Activated T-helper 1 cell treated with anti-CD3 and anti-CD28 coated beads, Interleukin-2, amount 50 U/mL, for 16 hours (primary cell): Measurements from ENCODE around the gene PTH1R.

Source experiments
- DNase-seq, 2 donors: peaks; one replicate each; pipeline ENCODE4 v3.0.0-alpha.2; 2020; ENCODE audit warnings: low read depth in 1 of 2, low spot score in 1 of 2

Gene PTH1R

GRCh38 chr3:46877406-46878125 is at the start of gene PTH1R:
Gene PTH1R (plus strand): TSS chr3:46877721. CDS start chr3:46883560, 5,839 bp downstream.
- no peak for DNase-seq

DNA sequence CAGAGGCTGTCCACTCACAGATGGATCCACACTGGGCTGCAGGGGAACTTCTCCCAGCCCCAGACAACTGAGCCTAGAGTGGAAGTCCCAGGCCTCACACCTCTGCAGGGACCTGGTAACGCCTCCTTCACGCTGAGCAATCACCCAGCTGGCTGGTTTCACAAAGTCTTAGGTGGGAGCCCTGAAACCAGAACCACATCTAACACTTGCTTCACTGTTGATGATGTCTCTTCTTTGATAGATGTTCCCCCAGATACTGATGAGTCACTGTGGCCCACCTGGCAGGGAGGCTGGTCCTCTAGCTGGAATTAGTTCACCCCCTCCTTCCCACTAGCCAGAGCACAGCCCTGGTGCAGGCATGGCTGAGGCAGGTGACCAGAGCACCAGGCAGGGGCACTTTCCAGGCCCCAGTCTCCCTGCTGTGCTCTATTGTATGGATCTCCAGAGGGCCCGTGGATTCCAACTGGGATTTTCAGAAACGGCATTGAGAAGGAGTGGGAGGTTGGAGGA is 47.8 kb upstream of the PTH1R start:
- DNase-seq: no peak

DNA sequence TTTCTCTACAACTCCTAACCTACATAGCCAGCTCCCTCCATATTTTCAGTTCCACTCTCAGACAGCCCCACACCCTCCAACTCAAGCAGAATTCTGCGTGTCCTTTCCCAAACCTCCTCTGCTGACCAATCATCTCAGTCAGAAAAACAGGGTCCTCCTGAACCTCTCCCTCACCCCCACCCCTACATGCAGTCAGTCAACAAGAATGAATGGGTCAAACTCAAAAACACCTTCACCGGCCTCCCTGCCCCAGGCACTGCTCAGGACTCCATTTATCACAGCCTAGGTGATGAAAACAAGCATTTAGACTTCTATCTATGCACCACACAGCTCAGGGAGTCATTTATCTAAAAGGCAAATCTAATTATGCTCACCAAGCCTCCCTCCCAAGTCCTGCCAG is 46.7 kb upstream of the PTH1R start:
- no peak for DNase-seq

DNA sequence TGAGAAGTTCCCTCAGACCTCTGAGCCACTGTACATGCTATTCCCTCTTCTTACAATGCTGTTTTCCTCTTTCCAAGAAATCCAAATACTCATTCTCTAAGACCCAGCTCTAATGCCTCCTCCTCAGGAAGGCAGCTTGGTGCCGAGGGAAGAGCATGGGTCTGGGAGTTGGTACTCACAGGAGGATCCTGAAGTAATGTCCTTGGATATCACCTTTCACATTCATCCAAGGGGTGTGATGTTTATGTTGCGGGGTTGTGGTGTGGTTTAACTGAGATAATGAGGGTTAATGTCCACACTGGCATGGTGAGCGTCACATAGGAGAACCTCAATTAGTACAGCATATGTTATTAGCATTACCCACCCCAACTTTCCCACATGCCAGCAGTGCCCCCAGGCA is 46.2 kb upstream of the PTH1R start:
- DNase-seq: no peak

DNA sequence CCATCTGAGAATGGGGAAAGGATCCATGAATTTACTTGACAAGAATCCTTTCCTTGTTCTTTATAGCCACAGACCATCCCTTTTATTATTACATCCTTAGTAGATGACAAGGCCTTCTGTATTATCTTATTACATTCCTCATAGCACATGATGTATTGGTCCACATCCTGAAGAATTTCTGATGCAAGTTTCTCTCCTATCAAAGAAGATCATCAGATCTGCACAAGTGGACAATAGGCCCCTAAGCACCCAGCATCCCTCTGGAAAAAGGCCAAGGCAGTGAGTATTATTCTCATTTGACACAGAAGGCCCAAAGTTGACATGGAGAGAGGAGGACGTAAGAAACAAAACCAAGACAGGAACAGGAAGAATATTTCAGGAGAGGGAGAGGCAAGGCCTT is 45.7 kb upstream of the PTH1R start:
- no peak for DNase-seq

GRCh38 chr3:46833346-46834300 is 43.9 kb upstream of the PTH1R start:
- no peak for DNase-seq

DNA sequence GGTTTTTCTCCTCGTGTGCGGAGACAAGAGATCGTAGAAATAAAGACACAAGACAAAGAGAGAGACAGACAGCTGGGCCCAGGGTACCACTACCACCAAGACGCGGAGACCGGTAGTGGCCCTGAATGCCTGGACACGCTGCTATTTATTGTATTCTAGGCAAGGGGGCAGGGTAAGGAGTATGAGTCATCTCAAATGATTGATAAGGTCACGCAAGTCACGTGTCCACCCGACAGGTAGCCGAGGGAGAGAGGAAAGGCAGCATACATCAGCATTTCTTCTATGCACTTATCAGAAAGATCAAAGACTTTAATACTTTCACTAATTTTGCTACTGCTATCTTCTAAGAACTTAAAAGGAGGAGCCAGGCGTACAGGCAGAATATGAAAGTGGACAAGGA is 42.5 kb upstream of the PTH1R start:
- no peak for DNase-seq

GRCh38 chr3:46835491-46835890 is 42.0 kb upstream of the PTH1R start:
- DNase-seq: no peak

GRCh38 chr3:46838301-46838700 is 39.2 kb upstream of the PTH1R start:
- DNase-seq: no peak

GRCh38 chr3:46840491-46840890 is 37.0 kb upstream of the PTH1R start:
- DNase-seq: no peak

GRCh38 chr3:46843508-46843907 is 34.0 kb upstream of the PTH1R start:
- no peak for DNase-seq

DNA sequence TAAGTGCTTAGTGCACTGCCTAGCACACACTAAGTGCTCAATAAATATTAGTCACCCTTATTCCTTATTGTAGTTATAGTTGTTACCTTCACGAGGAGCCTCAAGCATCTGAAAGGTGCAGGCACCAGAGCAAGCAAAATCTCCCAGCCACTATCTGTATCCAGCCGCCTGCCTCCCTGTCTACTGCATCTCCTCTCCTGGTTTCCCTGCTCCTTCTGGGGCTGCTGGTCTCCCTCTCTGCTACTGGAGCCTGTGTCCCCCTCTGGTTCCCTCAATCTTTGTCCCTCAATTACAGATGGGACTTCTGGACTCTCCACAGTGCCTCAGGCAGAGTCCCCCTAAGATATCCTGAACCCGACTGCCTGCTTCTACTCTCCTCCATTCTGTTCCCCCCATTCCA is 33.1 kb upstream of the PTH1R start:
- no peak for DNase-seq

- DNase-seq: no peak
Measured at GRCh38 chr3:46844881-46845312, 32.6 kb upstream of the PTH1R start.

DNA sequence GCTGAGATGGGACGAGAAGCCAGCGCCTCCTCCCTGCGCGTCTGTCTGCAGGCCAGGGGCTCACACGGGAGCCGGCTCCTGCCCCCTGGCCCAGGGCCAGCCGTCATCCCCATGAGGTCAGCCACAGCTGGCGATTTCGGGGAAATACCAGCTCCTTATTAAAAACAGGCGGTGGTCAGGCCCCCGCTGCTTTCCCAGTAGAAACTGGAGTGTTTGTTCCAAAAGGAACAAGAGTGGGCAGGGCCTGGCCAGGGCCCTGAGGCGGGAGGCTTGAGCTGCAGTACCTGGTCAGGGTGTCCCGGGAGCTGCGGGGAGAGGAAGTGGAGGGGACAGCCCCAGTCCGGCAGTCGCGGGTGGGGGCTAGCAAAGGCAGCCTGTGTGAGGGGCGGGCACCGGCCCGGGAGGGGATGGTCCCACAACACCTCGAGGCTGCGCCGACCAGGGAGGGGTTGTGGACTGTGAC is 32.1 kb upstream of the PTH1R start:
- DNase-seq: peak in 1 of 2 donors; percentile 3

DNA sequence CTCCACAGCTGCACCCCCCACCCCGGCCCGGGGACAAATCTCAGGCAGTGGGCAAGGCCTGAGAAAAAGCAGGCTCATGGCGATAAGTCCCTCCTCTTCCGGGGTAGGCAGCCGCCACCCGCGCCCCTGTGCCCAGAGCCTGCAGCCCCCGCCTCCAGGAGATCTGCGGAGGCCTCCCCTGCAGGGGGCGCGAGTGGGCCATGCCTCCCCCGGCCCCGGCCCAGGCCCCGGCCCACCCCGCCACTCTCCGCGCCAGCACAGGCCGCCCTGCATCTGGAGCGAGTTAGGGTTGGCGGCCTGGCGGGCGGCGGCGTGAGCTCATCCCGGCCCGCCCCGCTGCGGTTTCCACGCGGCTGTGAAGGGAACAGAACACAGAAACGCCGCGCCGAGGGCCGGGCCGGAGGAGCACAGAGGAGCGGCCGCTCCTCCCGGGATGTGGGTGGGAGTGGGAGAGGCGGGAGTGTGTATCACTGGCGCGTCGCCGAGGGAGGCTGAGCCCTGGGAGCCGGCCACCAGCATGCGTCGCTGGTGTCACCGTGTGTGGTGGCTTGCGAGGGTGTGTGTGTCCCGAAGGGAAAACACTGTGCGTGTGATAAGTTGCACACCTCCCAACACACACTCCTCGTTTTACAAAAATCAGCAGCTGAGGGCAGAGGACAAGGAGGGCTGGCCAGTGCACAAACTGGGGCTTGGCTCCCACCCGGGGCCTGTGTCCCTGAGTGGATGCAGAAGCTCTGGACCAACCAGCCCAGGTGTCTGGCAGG is 31.5 kb upstream of the PTH1R start:
- DNase-seq: peak; percentile 58 to 63

- DNase-seq: peak in 1 of 2 donors; percentile 3
Measured at GRCh38 chr3:46846624-46847542, 30.6 kb upstream of the PTH1R start.

DNA sequence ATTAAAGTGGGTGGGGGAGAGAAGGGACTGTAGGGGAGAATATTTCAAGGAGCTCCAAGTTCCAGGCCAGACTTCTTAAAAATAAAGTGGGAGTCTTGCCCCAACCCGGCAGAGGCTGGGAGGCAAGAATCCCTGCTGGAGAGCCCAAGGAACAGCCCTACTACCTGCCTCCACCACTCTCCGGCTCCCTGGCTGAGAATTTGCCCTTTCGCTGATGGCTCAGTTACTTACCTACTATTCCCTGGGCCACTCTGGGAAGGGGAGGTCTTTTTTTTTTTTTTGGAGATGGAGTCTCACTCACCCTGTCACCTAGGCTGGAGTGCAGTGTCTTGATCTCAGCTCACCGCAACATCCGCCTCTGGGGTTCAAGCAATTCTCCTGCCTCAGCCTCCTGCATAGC is 29.8 kb upstream of the PTH1R start:
- DNase-seq: no peak

DNA sequence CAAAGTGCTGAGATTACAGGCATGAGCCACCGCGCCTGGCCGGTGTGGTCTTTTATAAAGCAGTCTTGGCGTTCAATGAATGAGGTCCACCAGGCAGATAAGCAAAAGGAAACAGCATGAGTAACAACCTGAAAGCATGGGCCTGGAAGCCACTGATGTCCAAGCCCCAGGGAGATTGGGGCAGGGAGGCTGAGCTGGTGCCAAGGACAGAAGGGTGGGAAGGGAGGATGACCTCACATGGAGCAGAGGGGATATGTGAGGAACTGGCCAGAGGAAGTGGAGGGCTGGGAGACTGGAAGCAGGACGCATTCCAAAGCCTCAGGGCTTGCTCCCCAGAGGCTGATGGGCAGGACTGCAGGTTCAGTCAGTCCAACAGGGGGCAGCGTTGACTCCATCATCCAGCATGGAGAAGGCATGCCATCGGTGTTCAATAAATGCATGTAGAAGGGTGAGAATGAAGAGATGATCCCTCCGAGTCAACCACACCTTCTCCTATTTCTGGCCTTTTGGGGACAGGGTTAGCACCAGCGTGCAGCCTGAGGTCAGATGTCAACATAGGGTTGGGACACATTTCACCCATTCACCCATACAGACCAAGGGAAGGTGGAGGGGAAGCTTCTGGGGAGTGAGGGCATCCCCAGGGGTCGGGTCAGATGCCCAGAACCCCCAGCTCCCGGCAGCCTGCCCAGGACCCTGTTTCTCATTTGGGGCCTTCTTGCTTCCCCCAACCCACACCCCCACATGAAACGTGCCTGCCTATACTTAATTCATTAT is 29.1 kb upstream of the PTH1R start:
- peak in 1 of 2 donors; percentile 3 for DNase-seq

DNA sequence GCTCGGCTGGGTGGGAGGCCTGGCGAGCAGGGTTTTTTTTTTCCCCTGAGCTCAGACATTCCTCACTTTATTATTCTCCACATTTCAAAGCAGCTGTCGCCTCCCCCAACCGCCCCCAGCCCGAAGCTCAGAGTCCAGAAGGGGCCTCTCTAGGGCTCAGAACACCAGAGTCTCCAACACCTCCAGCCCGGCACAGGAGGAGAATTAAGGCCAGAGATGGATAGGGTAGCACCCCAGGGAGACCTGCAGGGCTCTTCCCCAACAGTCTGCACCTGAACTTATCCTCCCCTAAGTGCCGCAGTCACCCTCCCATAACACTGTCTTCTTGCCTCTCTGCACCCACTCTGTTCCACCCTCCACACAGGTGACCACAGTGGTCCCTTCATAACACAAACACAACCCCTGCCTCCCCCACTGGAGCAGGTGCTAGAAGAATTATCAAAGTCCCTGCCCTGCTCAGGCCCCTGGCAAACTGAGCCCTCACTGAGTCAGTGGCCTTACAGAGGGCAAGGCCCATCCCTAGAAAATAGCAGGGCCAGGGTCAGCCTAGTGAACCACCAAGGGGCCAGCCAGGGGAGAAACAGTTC is 28.4 kb upstream of the PTH1R start:
- DNase-seq: no peak
